B cell (primary cell): ENCODE measurements around the gene GPR173.

Experiments used
- EZH2 ChIP-seq: IDR thresholded peaks from 2 replicates; pipeline ENCODE4 v1.6.1; 2012; ENCODE audit warnings: borderline replicate concordance, low read depth, mild to moderate bottlenecking, moderate library complexity, low read length; ENCODE audit not compliant: insufficient read depth, poor library complexity, severe bottlenecking
- TF ChIP-seq, protein P1 (sequence below): fragments of 200-600 bp; IDR thresholded peaks from one replicate; pipeline ENCODE4 v1.8.0; 2022; ENCODE audit warnings: antibody characterized with exemption, mild to moderate bottlenecking

DNA sequence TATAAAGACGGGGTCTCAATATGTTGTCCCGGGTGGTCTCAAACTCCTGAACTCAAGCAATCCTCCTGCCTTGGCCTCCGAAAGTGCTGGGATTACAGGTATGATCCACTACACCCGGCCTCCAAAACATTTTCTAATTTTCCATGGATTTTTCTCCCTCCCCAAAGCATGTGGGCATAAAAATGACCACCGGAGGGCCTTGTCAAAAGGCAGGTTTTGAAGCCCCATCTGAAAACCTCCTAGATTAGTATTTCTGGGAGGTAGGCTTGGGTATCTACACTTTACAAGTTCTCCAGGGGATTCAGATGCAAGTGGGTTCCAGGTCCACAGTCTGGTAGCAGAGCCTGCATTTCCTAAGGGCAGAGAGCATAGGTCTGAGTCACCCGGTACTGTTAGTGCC is 1.4 kb upstream of the GPR173 start:
- TF ChIP-seq, protein P1, sequence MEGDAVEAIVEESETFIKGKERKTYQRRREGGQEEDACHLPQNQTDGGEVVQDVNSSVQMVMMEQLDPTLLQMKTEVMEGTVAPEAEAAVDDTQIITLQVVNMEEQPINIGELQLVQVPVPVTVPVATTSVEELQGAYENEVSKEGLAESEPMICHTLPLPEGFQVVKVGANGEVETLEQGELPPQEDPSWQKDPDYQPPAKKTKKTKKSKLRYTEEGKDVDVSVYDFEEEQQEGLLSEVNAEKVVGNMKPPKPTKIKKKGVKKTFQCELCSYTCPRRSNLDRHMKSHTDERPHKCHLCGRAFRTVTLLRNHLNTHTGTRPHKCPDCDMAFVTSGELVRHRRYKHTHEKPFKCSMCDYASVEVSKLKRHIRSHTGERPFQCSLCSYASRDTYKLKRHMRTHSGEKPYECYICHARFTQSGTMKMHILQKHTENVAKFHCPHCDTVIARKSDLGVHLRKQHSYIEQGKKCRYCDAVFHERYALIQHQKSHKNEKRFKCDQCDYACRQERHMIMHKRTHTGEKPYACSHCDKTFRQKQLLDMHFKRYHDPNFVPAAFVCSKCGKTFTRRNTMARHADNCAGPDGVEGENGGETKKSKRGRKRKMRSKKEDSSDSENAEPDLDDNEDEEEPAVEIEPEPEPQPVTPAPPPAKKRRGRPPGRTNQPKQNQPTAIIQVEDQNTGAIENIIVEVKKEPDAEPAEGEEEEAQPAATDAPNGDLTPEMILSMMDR, result no peak
- TF ChIP-seq EZH2, result no peak
